ENCODE results near the gene CFAP46.

GRCh38 chr10:132946806-132947546, 4.6 kb upstream of the CFAP46 start:
- TF ChIP-seq CTCF (IDR thresholded peaks at IDR 0.05): no peak
- TF ChIP-seq POLR2A (IDR thresholded peaks at IDR 0.05): no peak

Data from Peyer's patch (tissue), 4 donors.